Large intestine (tissue), 3 donors: ENCODE data around the gene DPP6. TPM values are rescaled to one million over a fixed set of nuclear protein-coding genes. Genes with fewer than 3 reads are reported as not detected.

Source experiments
- DNase-seq, 2 donors: peaks; one replicate each; pipeline versions ENCODE4 v3.0.0 to v3.0.0-alpha.2; 2013
- H3K27ac ChIP-seq: one replicate; pipeline ENCODE4 v1.5.1; 2013; ENCODE audit warnings: low read length
- H3K27me3 ChIP-seq: 2 replicates; pipeline ENCODE4 v1.6.1; 2013; ENCODE audit warnings: low read length; ENCODE audit not compliant: control insufficient read depth, insufficient read depth
- H3K36me3 ChIP-seq: 2 replicates; pipeline ENCODE4 v1.6.1; 2013; ENCODE audit warnings: low read length; ENCODE audit not compliant: control insufficient read depth, insufficient read depth
- H3K4me1 ChIP-seq: one replicate; pipeline ENCODE4 v1.6.1; 2013; ENCODE audit warnings: low read length; ENCODE audit not compliant: control insufficient read depth, insufficient read depth
- H3K4me3 ChIP-seq: one replicate; pipeline ENCODE4 v1.5.1; 2013; ENCODE audit warnings: low read length
- H3K9me3 ChIP-seq: one replicate; pipeline ENCODE4 v1.6.1; 2013; ENCODE audit warnings: mild to moderate bottlenecking, low read depth, low read length, moderate library complexity; ENCODE audit not compliant: control insufficient read depth
- WGBS: methylation state at CpG from one replicate; pipeline ENCODE4 v1.1.5; 2013; ENCODE audit warnings: low lambda C conversion rate; ENCODE audit not compliant: insufficient coverage; 5-methylcytosine and 5-hydroxymethylcytosine counted together
- polyA plus RNA-seq: library from polyadenylated mRNA; unstranded; fragments of 120-200 nt; gene quantifications from one replicate; pipeline ENCODE4 v1.2.1, GENCODE V29; 2013

The DPP6 gene
- polyA plus RNA-seq, 1 donor = 7.8 TPM

DNA sequence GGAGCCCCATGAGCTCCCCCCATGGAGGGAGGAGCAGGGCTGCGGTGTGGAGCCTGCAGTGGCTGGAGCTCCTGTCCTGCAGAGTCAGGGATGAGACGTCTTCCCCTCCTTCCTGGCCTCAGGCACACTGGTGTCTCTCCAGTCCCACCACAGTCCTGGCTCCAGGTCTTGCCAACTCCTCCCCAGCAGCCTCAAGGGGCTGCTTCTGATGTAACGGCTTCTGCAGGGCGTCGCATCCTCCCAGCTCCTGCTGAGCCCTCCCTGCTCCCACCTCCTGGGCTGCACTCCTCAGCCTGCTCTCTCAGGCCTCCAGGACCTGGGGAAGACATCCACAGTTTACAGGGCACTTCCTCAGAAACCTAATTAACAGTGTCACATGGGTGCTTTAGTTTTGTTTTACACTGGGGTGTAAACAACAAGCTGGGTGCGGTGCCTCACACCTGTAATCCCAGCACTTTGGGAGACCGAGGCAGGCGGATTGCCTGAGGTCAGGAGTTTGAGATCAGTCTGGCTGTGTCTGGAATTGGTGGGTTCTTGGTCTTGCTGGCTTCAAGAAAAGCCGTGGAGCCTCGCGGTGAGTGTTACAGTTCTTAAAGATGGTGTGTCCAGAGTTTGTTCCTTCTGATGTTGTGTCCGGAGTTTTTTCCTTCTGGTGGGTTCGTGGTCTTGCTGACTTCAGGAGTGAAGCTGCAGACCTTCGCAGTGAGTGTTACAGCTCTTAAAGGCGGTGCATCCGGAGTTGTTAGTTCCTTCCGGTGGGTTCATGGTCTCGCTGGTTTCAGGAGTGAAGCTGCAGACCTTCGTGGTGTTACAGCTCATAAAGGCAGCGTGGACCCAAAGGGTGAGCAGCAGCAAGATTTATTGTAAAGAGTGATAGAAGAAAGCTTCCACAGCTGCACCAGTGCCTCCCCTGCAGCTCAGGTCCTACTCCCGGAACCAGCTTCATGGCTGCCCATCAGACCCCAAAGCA is 855.7 kb downstream of the DPP6 start:
- peaks cover 11% of the 10 kb centered on the region for H3K9me3 ChIP-seq
- no peaks in the 10 kb centered on the region for H3K4me1 ChIP-seq
- no peak overlapping the region for H3K4me3 ChIP-seq
- no peak overlapping the region for H3K27ac ChIP-seq
- no CpG with 5 or more reads among the region's 21 CpGs for WGBS
- DNase-seq = no peak
- no peaks in the 10 kb centered on the region for H3K27me3 ChIP-seq
- H3K36me3 ChIP-seq = no peaks in the 10 kb centered on the region

DNA sequence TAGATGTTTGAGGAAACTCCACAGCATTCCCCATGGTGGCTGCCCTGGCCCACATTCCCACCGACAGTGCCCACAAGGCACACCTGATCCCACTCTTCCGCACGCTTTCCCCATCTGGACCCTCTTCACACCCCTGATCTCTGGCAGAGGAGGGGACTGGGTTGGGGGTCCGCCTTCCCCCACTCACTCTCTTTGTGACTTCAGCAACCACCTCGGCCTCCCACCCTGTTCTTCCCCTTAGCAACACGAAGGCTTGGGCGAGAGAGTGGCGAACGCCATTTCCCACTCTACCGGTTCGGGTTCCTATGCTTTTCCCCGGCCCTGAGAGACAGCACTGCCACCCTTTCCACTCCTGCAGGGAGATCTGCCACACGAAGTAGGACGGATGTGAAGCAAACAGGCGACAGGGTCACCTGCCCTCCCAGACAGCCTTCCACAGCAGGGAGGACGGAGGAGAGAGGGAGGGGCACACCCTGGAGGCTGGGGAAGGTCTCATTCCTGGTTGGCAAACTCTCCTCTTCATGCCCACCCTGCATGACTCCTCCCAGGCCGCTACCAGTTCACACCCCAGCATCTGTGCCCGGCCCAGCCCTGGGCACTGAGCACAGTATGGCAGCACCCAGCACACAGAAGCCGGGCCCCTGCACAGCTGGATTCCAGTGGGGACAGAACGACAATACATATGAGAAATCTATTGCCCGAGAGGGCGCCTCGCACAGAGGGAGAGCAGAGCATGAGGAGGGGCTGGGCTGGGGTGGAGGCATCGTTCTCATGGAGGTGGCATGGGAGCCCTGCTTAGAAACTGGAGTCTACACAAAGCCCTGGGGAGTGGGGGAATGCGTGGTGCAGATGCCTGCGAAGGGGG is 857.3 kb downstream of the DPP6 start:
- H3K4me1 ChIP-seq = no peaks in the 10 kb centered on the region
- no peaks in the 10 kb centered on the region for H3K36me3 ChIP-seq
- no CpG with 5 or more reads among the region's 26 CpGs for WGBS
- no peak overlapping the region for H3K4me3 ChIP-seq
- no peak overlapping the region for H3K27ac ChIP-seq
- peaks cover 13% of the 10 kb centered on the region for H3K9me3 ChIP-seq
- H3K27me3 ChIP-seq = peaks cover 7% of the 10 kb centered on the region
- DNase-seq = no peak

DNA sequence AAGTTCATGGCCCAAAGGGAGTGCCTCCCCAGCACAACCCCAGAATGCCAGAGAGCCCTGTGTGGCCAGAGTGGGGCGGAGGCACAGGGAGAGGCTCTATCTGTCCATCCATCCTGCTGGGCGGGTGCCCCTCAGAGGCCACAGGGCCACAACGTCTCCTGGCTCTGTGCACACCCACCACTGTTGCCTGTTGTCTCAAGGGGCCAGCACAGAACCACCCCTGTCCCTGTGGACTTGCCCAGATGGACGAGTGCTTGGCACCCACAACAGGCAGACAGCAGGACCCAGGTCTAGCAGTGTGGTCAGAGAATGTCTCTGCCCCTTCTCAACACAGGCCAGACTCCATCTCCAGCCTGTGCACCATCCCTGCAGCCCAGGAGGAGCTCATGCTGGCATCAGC is 857.9 kb downstream of the DPP6 start:
- DNase-seq = no peak

GRCh38 chr7:154910977-154911376 is 858.8 kb downstream of the DPP6 start:
- no peaks in the 10 kb centered on the region for H3K36me3 ChIP-seq
- no peaks in the 10 kb centered on the region for H3K4me1 ChIP-seq
- DNase-seq = no peak
- H3K27ac ChIP-seq = no peak overlapping the region
- H3K27me3 ChIP-seq = peaks cover 21% of the 10 kb centered on the region
- peaks cover 17% of the 10 kb centered on the region for H3K9me3 ChIP-seq
- H3K4me3 ChIP-seq = no peak overlapping the region
- WGBS = no CpG with 5 or more reads among the region's 4 CpGs

More for the DNA sequence above, 857.9 kb downstream of the DPP6 start:
- Histone ChIP-seq H3K4me1 (no peaks in the 10 kb centered on the region), H3K9me3 (peaks cover 16% of the 10 kb centered on the region), H3K27ac (no peak overlapping the region), H3K4me3 (no peak overlapping the region), H3K36me3 (no peaks in the 10 kb centered on the region), H3K27me3 (peaks cover 13% of the 10 kb centered on the region)
- WGBS = no CpG with 5 or more reads among the region's 4 CpGs

DNA sequence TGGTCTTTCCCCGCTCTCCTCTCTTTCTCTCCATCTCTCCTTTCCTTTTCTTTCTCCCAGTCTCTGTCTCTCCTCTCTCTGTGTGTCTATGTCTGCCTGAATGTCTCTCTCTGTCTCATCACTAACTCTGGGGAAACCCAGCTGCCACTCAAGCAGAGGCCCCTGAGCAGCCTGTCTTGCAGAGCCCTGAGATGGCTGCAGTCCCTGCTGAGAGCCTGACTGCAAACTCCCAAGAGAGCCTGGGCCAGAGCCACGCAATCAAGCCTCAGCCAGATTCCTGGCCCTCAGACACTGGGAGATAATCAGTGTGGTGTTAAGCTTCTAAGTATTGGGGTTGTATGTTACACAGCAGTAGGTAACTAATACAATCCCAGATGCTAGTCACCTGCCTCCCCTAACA is 859.2 kb downstream of the DPP6 start:
- H3K27ac ChIP-seq = no peak overlapping the region
- H3K36me3 ChIP-seq = no peaks in the 10 kb centered on the region
- H3K9me3 ChIP-seq = peaks cover 17% of the 10 kb centered on the region
- no peak overlapping the region for H3K4me3 ChIP-seq
- 25% methylated on average over 1 of the region's 2 CpGs for WGBS
- DNase-seq = no peak
- H3K4me1 ChIP-seq = no peaks in the 10 kb centered on the region
- H3K27me3 ChIP-seq = peaks cover 23% of the 10 kb centered on the region

- Histone ChIP-seq H3K9me3 (peaks cover 13% of the 10 kb centered on the region), H3K4me1 (no peaks in the 10 kb centered on the region), H3K27me3 (peaks cover 27% of the 10 kb centered on the region), H3K27ac (no peak overlapping the region), H3K4me3 (no peak overlapping the region), H3K36me3 (no peaks in the 10 kb centered on the region)
- whole genome bisulfite sequencing = no CpG with 5 or more reads among the region's 6 CpGs
- no peak for DNase-seq
Observed at GRCh38 chr7:154911862-154912455, 859.8 kb downstream of the DPP6 start.

DNA sequence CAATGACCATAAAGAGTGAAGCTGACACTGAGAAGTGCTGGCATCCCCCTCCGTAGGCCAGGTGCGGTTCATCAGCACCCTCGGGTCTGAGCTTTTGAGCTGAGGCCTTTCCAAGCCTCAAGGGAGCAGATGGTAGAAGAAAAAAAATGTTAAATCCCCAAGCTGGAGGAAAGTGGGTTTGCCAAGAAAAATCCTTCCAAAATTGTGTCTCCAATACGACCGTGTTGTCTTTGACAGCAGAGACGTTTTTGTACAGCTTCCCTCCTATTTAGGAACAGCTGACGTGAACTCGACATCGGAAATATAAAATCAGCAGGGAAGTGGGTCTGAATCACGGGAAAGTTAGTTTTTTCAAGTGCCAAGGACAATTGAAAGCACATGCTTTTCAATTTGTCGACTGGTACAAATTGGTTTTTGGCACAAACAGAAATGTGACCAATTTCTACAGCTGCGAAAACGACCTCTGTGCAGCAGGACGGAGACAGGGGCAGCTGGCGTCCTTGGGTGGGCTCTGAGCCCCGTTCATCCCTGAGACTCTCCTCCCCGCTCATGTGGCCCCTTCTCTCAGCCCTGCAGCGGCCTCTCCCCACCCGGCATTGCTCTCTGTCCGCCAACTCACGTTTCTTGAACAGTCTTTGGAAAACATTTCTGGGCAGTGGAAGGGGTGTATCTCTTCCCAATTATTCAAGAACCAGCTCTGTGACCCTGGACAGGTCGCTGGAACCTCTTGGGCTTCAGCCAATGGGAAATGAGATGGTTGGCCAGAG is 860.9 kb downstream of the DPP6 start:
- Histone ChIP-seq H3K27ac (no peak overlapping the region), H3K4me1 (no peaks in the 10 kb centered on the region), H3K9me3 (peaks cover 10% of the 10 kb centered on the region), H3K4me3 (no peak overlapping the region), H3K27me3 (peaks cover 34% of the 10 kb centered on the region), H3K36me3 (no peaks in the 10 kb centered on the region)
- DNase-seq = peak in 1 of 2 donors; percentile 8
- WGBS = 89% methylated on average over 5 of the region's 22 CpGs

DNA sequence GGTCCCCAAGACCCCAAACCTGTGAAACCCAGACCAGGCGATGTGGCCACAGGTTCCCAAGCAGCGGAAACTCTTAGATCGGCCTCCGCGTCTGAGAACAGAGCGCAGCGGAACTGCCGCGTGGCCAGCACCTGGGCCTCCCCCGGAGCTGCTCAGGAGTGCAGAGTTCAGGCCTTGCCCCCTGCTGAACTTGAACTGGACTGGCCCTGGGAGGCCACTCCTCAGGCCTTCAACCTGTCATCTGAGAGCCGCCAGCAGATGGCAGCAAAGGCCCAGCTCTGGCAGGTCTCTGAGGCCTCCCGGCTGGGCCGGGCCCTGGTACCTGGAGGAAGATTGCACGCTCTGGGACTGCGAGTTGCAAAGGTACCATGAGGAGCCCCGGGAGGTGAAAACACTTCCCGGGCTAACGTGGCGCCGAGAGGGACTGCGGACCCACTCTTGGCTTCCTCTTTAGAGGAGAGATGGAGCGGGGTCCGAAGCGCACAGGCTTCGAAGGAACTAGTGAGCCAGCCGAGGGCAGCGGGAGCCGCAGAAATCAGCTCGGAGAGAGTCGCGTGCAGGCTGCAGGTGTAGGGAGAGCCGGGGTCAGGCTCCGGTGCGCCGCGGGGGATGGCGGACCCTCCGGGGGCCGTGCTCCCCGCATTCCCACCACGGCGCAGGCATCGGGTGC is 861.6 kb downstream of the DPP6 start:
- Histone ChIP-seq H3K27me3 (peaks cover 36% of the 10 kb centered on the region), H3K36me3 (no peaks in the 10 kb centered on the region), H3K4me3 (no peak overlapping the region), H3K4me1 (no peaks in the 10 kb centered on the region), H3K27ac (no peak overlapping the region), H3K9me3 (peaks cover 10% of the 10 kb centered on the region)
- no CpG with 5 or more reads among the region's 43 CpGs for WGBS
- peak; percentile 80 to 81 for DNase-seq

GRCh38 chr7:154914308-154914995 is 862.3 kb downstream of the DPP6 start:
- no peak for DNase-seq
- H3K4me3 ChIP-seq = no peak overlapping the region
- WGBS = no CpG with 5 or more reads among the region's 36 CpGs
- H3K9me3 ChIP-seq = peaks cover 10% of the 10 kb centered on the region
- peaks cover 36% of the 10 kb centered on the region for H3K27me3 ChIP-seq
- no peak overlapping the region for H3K27ac ChIP-seq
- H3K4me1 ChIP-seq = no peaks in the 10 kb centered on the region
- H3K36me3 ChIP-seq = no peaks in the 10 kb centered on the region
